Sigmoid colon (tissue), 4 donors: ENCODE results near the gene SUPT5H.

Source experiments
- CTCF ChIP-seq, 4 experiments: fragments of 450-650 bp in 3 of 4; fragments of 200-600 bp in 1 of 4; IDR thresholded peaks; one replicate each; pipeline ENCODE4 v1.5.1; 2016 to 2019; ENCODE audit warnings: antibody characterized with exemption in 4 of 4, mild to moderate bottlenecking in 3 of 4, moderate library complexity in 2 of 4
- EP300 ChIP-seq, 4 donors: sonication (generic); formaldehyde crosslinking; IDR thresholded peaks; one replicate each; pipeline ENCODE4 v1.6.1; 2017; ENCODE audit warnings: antibody characterized with exemption in 4 of 4
- POLR2A ChIP-seq, 2 donors: fragments of 450-650 bp; IDR thresholded peaks; one replicate each; pipeline ENCODE4 v1.6.1; 2016; ENCODE audit warnings: antibody characterized with exemption in 2 of 2, mild to moderate bottlenecking in 2 of 2, moderate library complexity in 2 of 2
- POLR2AphosphoS5 ChIP-seq, 4 donors: sonication (generic); formaldehyde crosslinking; IDR thresholded peaks; one replicate each; pipeline ENCODE4 v1.6.1; 2017; ENCODE audit warnings: antibody characterized with exemption in 4 of 4

GRCh38 chr19:39515551-39516191, 70.3 kb downstream of the SUPT5H start:
- TF ChIP-seq EP300 (IDR thresholded peaks at IDR 0.05) (no peak), CTCF (IDR thresholded peaks at IDR 0.05) (no peak), POLR2AphosphoS5 (IDR thresholded peaks at IDR 0.05) (no peak), POLR2A (IDR thresholded peaks at IDR 0.05) (no peak)
